HepG2 (cell line): ENCODE measurements around the gene FTL. TPM values are rescaled to one million over a fixed set of nuclear protein-coding genes. Genes with fewer than 3 reads are reported as not detected.

Experiments used
- ATAC-seq: fragments of 200-7000 bp; cut with Tn5 transposase; 3 replicates; pipeline ENCODE4 v1.9.1; 2020; ENCODE audit warnings: mild to moderate bottlenecking, moderate library complexity
- BruUV-seq: library from RNA; stranded (reverse); fragments of 400-500 nt; replicated peaks from 2 replicates; lab custom pipeline; 2021; lab: Mats Ljungman, UMichigan
- CTCF ChIA-PET: fragments of 300-600 bp; formaldehyde crosslinking; extraction: SDS; loops from one replicate; lab custom pipeline; 2021; ENCODE audit warnings: low total read pairs, inconsistent platforms, low intra/inter-chr PET ratio; lab: Yijun Ruan, JAX
- POLR2A ChIA-PET: fragments of 350-600 bp; sonication (Branson Sonifier 250); formaldehyde crosslinking; loops from one replicate; lab custom pipeline; 2020; ENCODE audit warnings: antibody characterized with exemption, inconsistent platforms; lab: Yijun Ruan, JAX
- DNase-seq: peaks from one replicate; pipeline ENCODE4 v3.0.0-alpha.2; 2015; ENCODE audit warnings: low spot score
- FAIRE-seq: peaks from 3 replicates; lab custom pipeline; 2011; peaks lifted over from hg19 to GRCh38; lab: Jason Lieb, UNC
- H2AFZ ChIP-seq: one replicate; pipeline ENCODE4 v1.6.1; 2011; ENCODE audit warnings: low read length, inconsistent platforms
- H3K27ac ChIP-seq: fragments of 300-600 bp; 3 replicates; pipeline ENCODE4 v1.8.0; 2011; ENCODE audit warnings: mixed run types, mild to moderate bottlenecking, mixed read lengths, low read length, inconsistent platforms; ENCODE audit not compliant: insufficient read depth; ENCODE audit errors: extremely low read length
- H3K27me3 ChIP-seq, 2 experiments: fragments of 200-600 bp in 1 of 2; 2 replicates in 1 of 2; 3 replicates in 1 of 2; pipeline versions ENCODE4 v1.6.0 to v1.8.0; 2011; ENCODE audit warnings: low read length in 2 of 2, mild to moderate bottlenecking in 2 of 2, moderate library complexity in 2 of 2, inconsistent platforms in 1 of 2; ENCODE audit not compliant: insufficient read depth in 2 of 2, control insufficient read depth in 1 of 2
- H3K36me3 ChIP-seq, 2 experiments: fragments of 200-600 bp in 1 of 2; replicated peaks in 1 of 2; 2 replicates in 1 of 2; 3 replicates in 1 of 2; pipeline versions ENCODE4 v1.5.1 to v1.8.0; 2011; ENCODE audit warnings: low read length in 2 of 2, inconsistent platforms in 1 of 2; ENCODE audit not compliant: insufficient read depth in 2 of 2, control insufficient read depth in 1 of 2
- H3K4me1 ChIP-seq: 2 replicates; pipeline ENCODE4 v1.5.1; 2012; ENCODE audit warnings: low read length, inconsistent platforms; ENCODE audit not compliant: insufficient read depth
- H3K4me2 ChIP-seq: 2 replicates; pipeline ENCODE4 v1.6.0; 2011; ENCODE audit warnings: low read depth, low read length, inconsistent platforms
- H3K4me3 ChIP-seq, 3 experiments: fragments of 200-600 bp in 1 of 3; sonication (generic), shearing (Covaris generic) in 1 of 3; replicated peaks in 1 of 3; 2 replicates each; pipeline ENCODE4 v1.5.1; 2011 to 2016; ENCODE audit warnings: low read length in 3 of 3, inconsistent platforms in 2 of 3, low read depth in 2 of 3, mild to moderate bottlenecking in 2 of 3, control low read depth in 1 of 3, mixed read lengths in 1 of 3; ENCODE audit not compliant: insufficient read depth in 1 of 3
- H3K79me2 ChIP-seq: one replicate; pipeline ENCODE4 v1.6.1; 2011; ENCODE audit warnings: low read length, inconsistent platforms; ENCODE audit not compliant: insufficient read depth
- H3K9ac ChIP-seq: 2 replicates; pipeline ENCODE4 v1.6.0; 2011; ENCODE audit warnings: mild to moderate bottlenecking, low read depth, low read length, inconsistent platforms; ENCODE audit not compliant: insufficient read depth
- H3K9me3 ChIP-seq: 2 replicates; pipeline ENCODE4 v1.5.1; 2012; ENCODE audit warnings: mild to moderate bottlenecking, low read length
- H4K20me1 ChIP-seq: 2 replicates; pipeline ENCODE4 v1.6.0; 2011; ENCODE audit warnings: inconsistent platforms, mild to moderate bottlenecking, low read length, moderate library complexity; ENCODE audit not compliant: insufficient read depth
- ATF5 ChIP-seq: sonication (generic); formaldehyde crosslinking; IDR thresholded peaks from 2 replicates; pipeline ENCODE4 v1.4.0; 2020; ENCODE audit warnings: mild to moderate bottlenecking, low read depth, missing genetic modification reagents
- HES4 ChIP-seq: sonication (generic); formaldehyde crosslinking; IDR thresholded peaks from 2 replicates; pipeline ENCODE4 v1.9.0; 2021; ENCODE audit warnings: mild to moderate bottlenecking, missing genetic modification reagents, borderline replicate concordance
- KAT7 ChIP-seq: IDR thresholded peaks from 2 replicates; pipeline ENCODE4 v1.6.1; 2018; ENCODE audit warnings: borderline replicate concordance, missing compliant biosample characterization
- KDM5A ChIP-seq: fragments of 200-600 bp; sonication (generic); IDR thresholded peaks from 2 replicates; pipeline ENCODE4 v1.7.0; 2018; ENCODE audit warnings: antibody characterized with exemption, mild to moderate bottlenecking, low read length, borderline replicate concordance
- MAZ ChIP-seq, 2 experiments: sonication (generic) in 1 of 2; formaldehyde crosslinking in 1 of 2; IDR thresholded peaks; 2 replicates each; pipeline versions ENCODE4 v1.5.0 to v1.6.1; 2012 to 2020; ENCODE audit warnings: low read depth in 2 of 2, mild to moderate bottlenecking in 2 of 2, borderline replicate concordance in 1 of 2, improper control_type of control experiment in 1 of 2, low read length in 1 of 2, missing genetic modification reagents in 1 of 2, moderate library complexity in 1 of 2
- NRL ChIP-seq: sonication (generic); formaldehyde crosslinking; IDR thresholded peaks from 2 replicates; pipeline ENCODE4 v1.5.0; 2020; ENCODE audit warnings: missing genetic modification reagents, mild to moderate bottlenecking, moderate library complexity, borderline replicate concordance
- SMAD3 ChIP-seq: sonication (generic); formaldehyde crosslinking; IDR thresholded peaks from 2 replicates; pipeline ENCODE4 v1.4.0; 2020; ENCODE audit warnings: missing genetic modification reagents
- SPEN ChIP-seq: sonication (generic); formaldehyde crosslinking; IDR thresholded peaks from 2 replicates; pipeline ENCODE4 v1.5.1; 2020; ENCODE audit warnings: low read depth, mild to moderate bottlenecking, missing genetic modification reagents
- ZBED4 ChIP-seq: sonication (generic); formaldehyde crosslinking; IDR thresholded peaks from 2 replicates; pipeline ENCODE4 v1.4.0; 2020; ENCODE audit warnings: missing genetic modification reagents, borderline replicate concordance
- ZMYM3 ChIP-seq: sonication (generic); formaldehyde crosslinking; IDR thresholded peaks from 2 replicates; pipeline ENCODE4 v1.5.1; 2020; ENCODE audit warnings: mild to moderate bottlenecking, missing genetic modification reagents
- ZNF101 ChIP-seq: sonication (generic); formaldehyde crosslinking; IDR thresholded peaks from 2 replicates; pipeline ENCODE4 v1.4.0; 2020; ENCODE audit warnings: mild to moderate bottlenecking, low read depth, missing genetic modification reagents, borderline replicate concordance
- ZNF337 ChIP-seq: sonication (generic); formaldehyde crosslinking; IDR thresholded peaks from 2 replicates; pipeline ENCODE4 v1.5.1; 2020; ENCODE audit warnings: missing genetic modification reagents, low read depth, mild to moderate bottlenecking, borderline replicate concordance
- ZNF33B ChIP-seq: sonication (generic); formaldehyde crosslinking; IDR thresholded peaks from 2 replicates; pipeline ENCODE4 v1.5.1; 2020; ENCODE audit warnings: mild to moderate bottlenecking, missing genetic modification reagents
- ZNF484 ChIP-seq: sonication (generic); formaldehyde crosslinking; IDR thresholded peaks from 2 replicates; pipeline ENCODE4 v1.5.1; 2020; ENCODE audit warnings: mild to moderate bottlenecking, low read depth, missing genetic modification reagents, borderline replicate concordance
- ZNF572 ChIP-seq: sonication (generic); formaldehyde crosslinking; IDR thresholded peaks from 2 replicates; pipeline ENCODE4 v1.5.1; 2020; ENCODE audit warnings: mild to moderate bottlenecking, missing genetic modification reagents
- WGBS: methylation state at CpG from one replicate; pipeline ENCODE4 v1.1.6; 2017; ENCODE audit warnings: low lambda C conversion rate; 5-methylcytosine and 5-hydroxymethylcytosine counted together
- in situ Hi-C: cut with HindIII; loops from 2 replicates; pipeline ENCODE4 v1.10.0; 2017; ENCODE audit warnings: low pct_unique_long_range_greater_than_20kb; ENCODE audit not compliant: extremely low pct_ligation_motif_present
- intact Hi-C: fragments of 100-400 bp; cut with micrococcal nuclease; formaldehyde crosslinking; loops from one replicate; pipeline ENCODE4 v1.10.0; 2022; ENCODE audit not compliant: unreplicated experiment
- polyA plus RNA-seq, 8 experiments: library from polyadenylated mRNA; depleted of rRNA in 3 of 8; stranded (reverse) in 7 of 8; unstranded in 1 of 8; fragments of >200 nt; fragmentation: Illumina TruSeq in 4 of 8; extraction: Trizol in 4 of 8; gene quantifications; 2 replicates each; pipeline versions ENCODE4 v1.2.1 to v1.2.3, GENCODE V29; 2011 to 2016; ENCODE audit warnings: low read depth in 4 of 8, missing spikeins in 1 of 8, mixed read lengths in 1 of 8; ENCODE audit not compliant: insufficient read depth in 1 of 8
- total RNA-seq, 5 experiments: library from RNA; depleted of rRNA; stranded (reverse); fragments of >200 nt; fragmentation: Illumina TruSeq; extraction: Trizol; gene quantifications; 2 replicates each; pipeline ENCODE4 v1.2.3, GENCODE V29; 2016; ENCODE audit warnings: low read depth in 1 of 5

FTL gene
- total and polyA plus RNA-seq, 2 of the 13 experiments (the other 11 are each of a cell fraction or from before 2014, with no cell fraction given), result 2,721 to 8,800 TPM

GRCh38 chr19:48993175-48994034 is 28.3 kb downstream of the FTL start, which contains the start of the genes GYS1 and RUVBL2 (continued):
- no peak for TF ChIP-seq ZMYM3 (CRISPR knock-in tag)
- TF ChIP-seq NRL (CRISPR knock-in tag), result peak; percentile 48; the same call in 1 of the 2 replicates

GRCh38 chr19:48994035-48994386 is 28.9 kb downstream of the FTL start:
- peaks cover 41% of the 10 kb centered on the region for H3K4me1 ChIP-seq
- H3K9ac ChIP-seq, result peak overlapping the region; percentile 81
- FAIRE-seq, result no peak
- 0% methylated on average over 7 of the region's 13 CpGs for WGBS
- peak overlapping the region; percentile 90 to 98 (median 98) for H3K4me3 ChIP-seq
- peaks cover 59% of the 10 kb centered on the region for H3K79me2 ChIP-seq
- ChIA-PET CTCF (no interaction called here), POLR2A (interaction anchor here (0.5 to 3.7 kb wide), 29 partner anchors 9 to 682 kb away, joined by 3 to 57 read pairs (median 6); partner anchors contain the start of genes ALDH16A1, BAX, FTL and NUCB1)
- no peaks in the 10 kb centered on the region for H3K9me3 ChIP-seq
- TSS peak; percentile 81 for BruUV-seq
- no peak for ATAC-seq
- peaks cover 3 to 8% of the 10 kb centered on the region in 2 experiments; a peak in 3 of 5 replicates for H3K36me3 ChIP-seq
- no peak for DNase-seq
- in situ Hi-C loops (no loop called here), intact Hi-C loops (no loop called here)
- H3K27ac ChIP-seq, result peak overlapping the region; percentile 80
- no peaks in the 10 kb centered on the region for H4K20me1 ChIP-seq
- peak overlapping the region; percentile 92 for H3K4me2 ChIP-seq
- no peaks in the 10 kb centered on the region; a peak in 1 of 5 replicates for H3K27me3 ChIP-seq
- no peak overlapping the region for H2AFZ ChIP-seq
- TF ChIP-seq ZNF572 (CRISPR knock-in tag) (0 out of 2 replicates have a peak, but pooled peaks have one; percentile 63), KAT7 (CRISPR knock-in tag) (0 out of 2 replicates have a peak, but pooled peaks have one; percentile 55), KDM5A (peak; percentile 79), HES4 (CRISPR knock-in tag) (0 out of 2 replicates have a peak, but pooled peaks have one; percentile 38), ATF5 (CRISPR knock-in tag) (0 out of 2 replicates have a peak, but pooled peaks have one; percentile 17), MAZ (IDR thresholded peaks at IDR 0.05; ENCODE audit: borderline replicate concordance, low read depth, low read length) (no peak), MAZ (CRISPR knock-in tag; IDR thresholded peaks at IDR 0.05; ENCODE audit: low read depth) (0 out of 2 replicates have a peak, but pooled peaks have one; percentile 7), ZNF101 (no peak), ZNF337 (0 out of 2 replicates have a peak, but pooled peaks have one; percentile 28), ZBED4 (CRISPR knock-in tag) (0 out of 2 replicates have a peak, but pooled peaks have one; percentile 32), SMAD3 (0 out of 2 replicates have a peak, but pooled peaks have one; percentile 13), ZNF484 (CRISPR knock-in tag) (no peak), ZNF33B (0 out of 2 replicates have a peak, but pooled peaks have one; percentile 49), SPEN (0 out of 2 replicates have a peak, but pooled peaks have one; percentile 5)
